Measurements from ENCODE around the gene CCDC85C.

GRCh38 chr14:99554184-99554583, 49.8 kb downstream of the CCDC85C start:
- no peak for TF ChIP-seq TEAD4 (IDR thresholded peaks at IDR 0.05; ENCODE audit: low read depth, low read length)
- no peak for TF ChIP-seq CBX5 (IDR thresholded peaks at IDR 0.05; ENCODE audit: low read depth, low read length)
- no peak for TF ChIP-seq SRF (IDR thresholded peaks at IDR 0.05; ENCODE audit: low read depth, low read length)
- TF ChIP-seq CTCF (IDR thresholded peaks at IDR 0.05; ENCODE audit: control extremely low read depth in 1 of 3, insufficient read depth in 1 of 3, low read depth in 1 of 3, low read length in 3 of 3), result no peak

Measured in H1 (cell line).